ENCODE results near the gene ZNF763.
"Not testable (repeated sequence)": the region's sequence is repeated elsewhere in the genome, so short reads cannot be mapped to it uniquely, and the experiment has no call there.

Gene ZNF763

DNA sequence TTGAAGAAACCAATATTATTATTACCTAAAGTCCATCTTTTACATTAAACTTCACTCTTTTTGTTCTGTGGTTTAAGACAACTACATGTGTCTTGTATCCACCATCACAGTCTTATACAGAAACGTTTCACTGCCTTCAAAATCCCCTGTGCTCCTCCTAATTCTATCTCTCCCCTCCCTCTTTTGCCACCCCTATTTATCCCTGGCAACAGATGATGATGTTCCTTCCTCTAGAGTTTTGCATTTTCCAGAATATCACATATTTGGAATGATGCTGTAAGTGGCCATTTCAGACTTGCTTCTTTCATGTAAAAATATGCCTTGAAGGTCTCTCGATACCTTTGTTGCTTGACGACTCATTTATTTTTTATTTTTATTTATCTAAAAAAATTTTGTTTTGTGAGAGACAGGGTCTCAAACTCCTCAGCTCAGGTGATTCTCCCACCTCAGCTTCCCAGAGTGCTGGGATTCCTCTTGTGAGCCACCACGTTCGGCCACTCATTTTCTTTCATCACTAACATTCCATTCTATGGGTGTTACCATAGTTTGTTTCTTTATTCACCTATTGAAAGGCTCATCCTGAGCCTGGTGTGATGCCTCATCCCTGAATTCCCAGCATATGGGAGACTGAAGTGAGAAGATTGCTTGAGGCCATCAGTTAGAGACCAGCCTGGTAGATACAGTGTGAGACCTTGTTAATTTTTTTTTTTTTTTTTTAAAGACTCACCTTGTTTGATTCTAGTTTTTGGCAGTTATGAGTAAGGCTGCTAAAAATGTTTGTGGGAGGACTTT is 8.4 kb downstream of the ZNF763 start:
- no peak for FAIRE-seq

DNA sequence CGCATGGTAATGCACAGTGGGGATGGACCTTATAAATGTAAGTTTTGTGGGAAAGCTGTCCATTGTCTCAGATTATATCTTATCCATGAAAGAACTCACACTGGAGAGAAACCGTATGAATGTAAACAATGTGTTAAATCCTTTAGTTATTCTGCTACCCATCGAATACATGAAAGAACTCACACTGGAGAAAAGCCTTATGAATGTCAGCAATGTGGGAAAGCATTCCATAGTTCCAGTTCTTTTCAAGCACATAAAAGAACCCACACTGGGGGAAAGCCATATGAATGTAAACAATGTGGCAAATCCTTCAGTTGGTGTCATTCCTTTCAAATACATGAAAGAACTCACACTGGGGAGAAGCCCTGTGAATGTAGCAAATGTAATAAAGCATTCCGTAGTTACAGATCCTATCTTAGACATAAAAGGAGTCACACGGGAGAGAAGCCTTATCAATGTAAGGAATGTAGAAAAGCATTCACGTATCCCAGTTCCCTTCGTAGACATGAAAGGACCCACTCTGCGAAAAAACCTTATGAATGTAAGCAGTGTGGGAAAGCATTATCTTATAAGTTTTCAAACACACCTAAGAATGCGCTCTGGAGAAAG is 13.8 kb downstream of the ZNF763 start:
- FAIRE-seq, result no peak

DNA sequence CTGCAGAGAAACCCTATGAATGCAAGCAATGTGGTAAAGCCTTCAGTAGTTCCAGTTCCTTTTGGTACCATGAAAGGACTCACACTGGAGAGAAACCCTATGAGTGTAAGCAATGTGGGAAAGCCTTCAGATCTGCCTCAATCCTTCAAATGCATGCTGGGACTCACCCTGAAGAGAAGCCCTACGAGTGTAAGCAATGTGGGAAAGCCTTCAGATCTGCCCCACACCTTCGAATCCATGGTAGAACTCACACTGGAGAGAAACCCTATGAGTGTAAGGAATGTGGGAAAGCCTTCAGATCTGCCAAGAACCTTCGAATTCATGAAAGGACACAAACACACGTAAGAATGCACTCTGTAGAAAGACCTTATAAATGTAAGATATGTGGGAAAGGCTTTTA is 14.7 kb downstream of the ZNF763 start:
- FAIRE-seq, result no peak

DNA sequence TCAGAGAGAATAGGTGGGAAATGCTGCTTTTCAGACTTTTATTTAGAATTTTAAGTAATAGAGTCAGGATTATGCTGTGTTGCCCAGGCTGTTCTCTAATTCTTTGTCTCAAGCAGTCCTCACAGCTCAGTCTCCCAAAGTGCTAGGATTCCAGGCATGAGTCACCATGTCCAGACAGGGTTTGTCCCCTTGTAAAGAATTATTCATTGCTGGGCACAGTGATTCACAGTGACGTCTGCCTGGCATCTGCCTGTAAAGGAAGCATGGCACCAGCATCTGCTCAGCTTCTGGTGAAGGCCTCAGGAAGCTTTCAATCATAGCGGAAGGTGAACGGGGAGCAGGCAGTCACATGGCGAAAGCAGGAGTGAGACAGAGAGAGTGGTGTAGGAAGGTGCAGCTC is 17.7 kb downstream of the ZNF763 start:
- no peak for FAIRE-seq

DNA sequence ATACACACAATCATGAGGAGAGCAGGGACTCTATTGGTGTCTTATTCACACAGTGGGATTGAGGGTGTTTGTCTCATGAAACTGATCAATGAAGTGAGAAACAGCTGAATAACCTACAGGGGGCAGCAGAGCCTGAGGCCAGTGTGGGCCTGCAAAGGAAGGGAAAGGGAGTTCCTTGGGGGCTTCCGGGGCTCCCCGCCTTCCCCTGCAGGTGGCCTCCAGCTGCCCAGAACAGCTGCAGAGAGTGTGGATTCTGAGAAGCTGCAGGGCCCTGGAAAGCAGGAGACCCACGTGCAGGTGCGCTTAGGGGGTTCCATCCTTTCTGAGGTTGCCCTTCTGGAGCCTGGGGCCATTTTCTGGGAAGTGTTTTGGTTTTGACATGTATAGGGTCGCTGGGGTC is 20.1 kb downstream of the ZNF763 start:
- no peak for FAIRE-seq

DNA sequence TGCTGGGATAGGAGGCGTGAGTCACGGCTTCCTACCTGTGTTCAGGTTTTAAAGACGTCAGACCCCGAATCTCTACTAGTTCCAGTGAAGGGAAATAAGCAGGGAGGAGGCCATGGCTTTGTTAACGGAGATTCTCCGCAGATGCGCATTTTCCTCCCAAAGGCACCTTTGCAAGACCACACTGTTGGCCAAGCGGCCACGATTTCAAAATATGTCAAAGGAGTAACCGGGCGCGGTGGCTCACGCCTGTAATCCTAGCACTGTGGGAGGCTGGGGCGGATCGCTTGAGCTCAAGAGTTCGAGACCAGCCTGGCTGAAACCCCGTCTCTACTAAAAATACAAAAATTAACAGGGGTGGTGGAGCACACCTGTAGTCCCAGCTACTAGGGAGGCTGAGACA is 21.9 kb downstream of the ZNF763 start:
- FAIRE-seq, result no peak

DNA sequence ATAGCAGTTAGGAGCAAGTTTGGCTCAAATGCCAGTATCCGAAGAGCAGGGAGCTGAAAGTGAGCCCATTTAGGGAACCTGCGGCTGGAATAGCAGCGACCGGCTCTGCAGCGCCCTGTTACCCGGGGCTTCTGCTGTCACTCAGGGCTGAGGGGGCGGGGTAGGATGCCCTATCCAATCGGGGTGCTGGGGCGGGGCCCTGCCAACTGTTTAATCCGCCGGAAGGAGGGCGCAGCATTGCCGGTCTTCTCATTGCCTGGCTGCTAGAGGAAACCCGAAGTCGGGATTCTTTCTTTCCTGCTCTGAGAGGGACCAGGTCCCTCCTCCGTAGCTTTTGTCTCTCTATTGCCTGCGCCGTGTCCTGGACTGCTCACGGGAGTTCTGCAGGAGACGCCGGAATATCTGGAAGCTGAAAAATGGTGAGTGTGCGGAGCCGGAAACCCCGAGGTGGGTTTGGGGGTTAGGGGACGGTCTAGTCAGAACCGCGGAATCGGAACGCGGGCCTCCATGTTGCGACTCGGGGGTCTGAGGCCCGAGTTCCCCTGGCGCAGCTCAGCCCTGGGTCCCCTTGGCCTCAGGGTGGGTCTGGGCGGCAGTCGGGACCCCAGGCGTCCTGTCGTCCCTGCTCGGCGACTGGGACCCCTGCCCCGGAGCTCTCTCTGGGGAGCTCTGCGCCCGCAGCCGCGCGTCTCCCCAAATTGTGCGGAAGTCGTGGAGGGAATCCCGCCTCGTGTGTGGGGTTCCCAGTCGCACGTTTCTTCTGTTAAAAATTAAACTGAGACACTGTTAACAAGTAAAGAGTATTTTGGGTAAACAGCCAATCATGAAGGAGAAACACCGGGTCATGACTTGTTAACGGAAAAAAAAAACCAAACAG is 22.8 kb downstream of the ZNF763 start:
- peak; percentile 9 for FAIRE-seq

DNA sequence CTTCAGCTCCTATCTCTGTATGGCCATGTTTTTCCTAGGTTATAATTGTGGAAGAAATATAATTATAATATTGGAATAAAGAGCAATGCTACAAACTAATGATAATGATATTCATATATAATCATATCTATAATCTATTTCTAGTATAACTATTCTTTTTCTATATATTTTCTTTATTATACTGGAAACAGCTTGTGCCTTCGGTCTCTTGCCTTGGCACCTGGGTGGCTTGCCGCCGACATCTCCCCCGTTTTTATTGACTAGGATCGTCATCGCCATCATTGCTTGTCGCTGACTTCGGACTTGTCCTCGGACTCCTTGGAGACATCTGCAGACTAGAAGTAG is 24.2 kb downstream of the ZNF763 start:
- FAIRE-seq, result no peak

DNA sequence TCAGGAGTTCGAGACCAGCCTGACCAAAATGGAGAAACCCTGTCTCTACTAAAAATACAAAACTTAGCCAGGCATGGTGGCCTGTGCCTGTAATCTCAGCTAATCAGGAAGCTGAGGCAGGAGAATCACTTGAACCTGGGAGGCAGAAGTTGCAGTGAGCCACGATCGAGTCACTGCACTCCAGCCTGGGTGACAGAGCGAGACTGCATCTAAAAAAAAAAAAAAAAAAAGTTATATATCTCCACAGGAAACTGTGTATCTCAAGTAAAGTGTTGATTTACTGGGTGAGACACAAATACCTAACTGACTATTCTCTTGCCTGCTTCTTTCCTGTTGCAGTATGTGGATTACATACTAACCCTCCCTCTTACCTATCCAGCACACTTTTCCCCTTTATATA is 27.1 kb downstream of the ZNF763 start:
- not testable (repeated sequence) for FAIRE-seq

DNA sequence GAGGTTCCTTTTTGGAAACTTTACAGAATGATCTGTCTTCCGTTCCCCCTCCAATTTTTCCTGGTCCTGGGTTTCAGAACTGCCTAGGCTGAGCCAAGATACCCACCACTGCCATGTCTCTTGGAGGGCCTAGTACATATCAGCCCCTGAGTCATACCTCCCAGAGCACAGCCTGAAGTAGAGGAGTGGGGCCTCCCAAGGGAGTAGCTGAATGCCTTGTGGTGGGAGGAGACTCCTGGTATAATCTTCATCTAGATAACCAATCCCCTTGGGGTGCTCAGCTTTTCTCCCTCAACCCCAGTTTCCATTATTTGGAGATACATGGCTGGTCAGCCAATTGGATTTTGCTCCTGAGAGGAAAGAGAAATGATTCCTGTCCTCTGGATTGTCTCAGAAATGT is 30.3 kb downstream of the ZNF763 start:
- FAIRE-seq, result no peak

DNA sequence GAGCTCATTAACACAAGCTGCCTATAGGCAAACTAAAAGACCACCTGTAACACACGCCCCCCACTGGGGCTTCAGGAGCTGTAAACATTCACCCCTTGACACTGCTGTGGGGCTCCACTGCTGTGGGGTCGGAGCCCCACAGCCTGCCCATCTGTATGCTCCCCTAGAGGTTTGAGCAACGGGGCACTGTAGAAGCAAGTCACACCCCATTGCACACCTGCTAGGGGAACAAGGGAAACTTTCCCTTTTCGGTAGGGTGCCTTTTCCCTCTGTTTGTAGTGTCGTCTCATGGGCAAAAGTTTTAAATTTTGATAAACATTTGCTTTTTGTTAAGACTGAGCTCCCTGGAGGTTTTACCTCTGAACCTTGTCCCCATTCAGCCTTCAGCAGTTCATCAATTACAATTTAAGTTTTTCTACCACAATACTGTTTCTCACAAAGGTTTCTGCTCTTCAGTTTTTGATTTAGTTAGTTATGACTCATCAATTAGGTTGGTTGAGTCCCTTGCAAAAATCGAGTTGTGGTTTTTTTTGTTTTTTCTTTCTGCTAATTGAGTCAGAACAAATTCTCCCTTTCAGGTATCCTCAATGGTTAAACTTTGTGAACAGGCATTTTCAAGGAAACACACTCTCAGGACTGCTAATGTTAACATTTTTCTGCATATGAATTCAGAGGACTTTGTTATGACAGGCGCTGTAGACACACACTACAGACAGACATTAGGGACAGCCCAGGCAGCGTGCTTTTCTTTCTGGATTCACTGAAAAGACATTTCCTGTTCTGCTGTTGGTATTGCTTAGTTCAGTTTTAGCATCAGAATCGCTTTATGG is 35.5 kb downstream of the ZNF763 start:
- no peak for FAIRE-seq

DNA sequence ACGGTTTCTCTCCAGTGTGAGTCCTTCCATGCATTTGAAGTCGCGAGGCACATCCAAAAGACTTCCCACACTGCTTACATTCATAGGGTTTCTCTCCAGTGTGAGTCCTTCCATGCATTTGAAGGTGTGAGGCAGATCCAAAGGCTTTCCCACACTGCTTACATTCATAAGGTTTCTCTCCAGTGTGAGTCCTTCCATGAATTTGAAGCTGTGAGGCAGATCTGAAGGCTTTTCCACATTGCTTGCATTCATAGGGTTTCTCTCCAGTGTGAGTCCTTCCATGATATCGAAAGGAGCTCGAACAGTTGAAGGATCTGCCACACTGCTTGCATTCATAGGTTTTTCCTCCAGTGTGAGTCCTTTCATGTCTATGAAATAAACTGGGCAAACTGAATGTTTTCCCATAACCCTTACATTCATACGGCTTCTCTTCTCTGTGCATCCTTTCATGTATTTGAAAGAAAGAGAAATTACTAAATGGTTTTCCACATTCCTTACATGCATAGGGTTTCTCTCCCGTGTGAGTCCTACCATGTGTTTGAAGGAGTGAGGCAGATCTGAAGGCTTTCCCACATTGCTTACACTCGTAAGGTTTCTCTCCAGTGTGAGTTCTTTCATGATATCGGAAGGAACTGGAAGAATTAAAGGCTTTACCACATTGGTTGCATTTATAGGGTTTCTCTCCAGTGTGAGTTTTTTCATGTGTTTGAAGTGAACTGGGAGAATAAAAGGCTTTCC is 50.3 kb downstream of the ZNF763 start:
- FAIRE-seq, result no peak

DNA sequence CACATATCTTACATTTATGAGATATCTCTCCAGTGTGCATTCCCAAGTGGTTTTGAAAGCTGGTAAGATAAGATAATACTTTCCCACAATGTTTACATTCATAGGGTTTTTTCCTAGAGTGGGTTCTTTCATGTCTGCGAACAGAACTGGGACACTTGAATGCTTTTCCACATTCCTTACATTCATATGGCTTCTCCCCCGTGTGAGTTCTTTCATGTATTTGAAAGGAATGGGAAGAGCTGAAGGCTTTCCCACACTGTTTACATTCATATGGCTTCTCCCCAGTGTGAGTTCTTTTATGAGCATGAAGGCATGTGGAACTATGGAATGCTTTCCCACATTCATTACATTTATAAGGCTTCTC is 50.9 kb downstream of the ZNF763 start:
- FAIRE-seq, result no peak

Data from TTC549 (cell line).